ENCODE data around the gene POLDIP2.

The POLDIP2 gene

DNA sequence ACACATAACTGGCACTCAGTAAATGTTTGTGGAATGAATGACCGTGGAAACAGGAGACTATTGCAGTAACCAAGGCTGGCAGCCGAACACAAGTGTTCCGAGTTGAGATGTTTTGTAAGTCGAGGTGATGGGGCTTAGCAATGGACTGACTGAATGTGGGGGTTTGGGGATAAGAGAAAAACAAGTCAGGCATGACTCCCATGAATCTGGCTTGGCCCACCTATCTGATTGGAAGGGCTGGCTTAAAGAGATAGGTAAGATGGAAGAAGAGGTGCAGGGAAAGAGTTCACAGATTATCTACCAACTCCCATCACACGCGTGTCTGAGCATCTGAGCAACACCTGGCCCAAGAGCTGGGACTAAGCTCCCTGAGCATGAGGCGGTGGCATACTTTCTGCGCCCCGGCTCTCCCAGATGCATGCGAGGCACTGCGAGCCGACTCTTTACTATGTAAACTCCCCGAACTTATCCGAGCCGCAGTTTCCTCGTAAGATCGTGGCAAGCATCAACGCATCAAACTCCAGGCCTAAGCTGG lies 22.6 kb downstream of the POLDIP2 start:
- DNase-seq, result no peak

- DNase-seq, result no peak
Observed at GRCh38 chr17:28334171-28334570, 23.2 kb downstream of the POLDIP2 start.

DNA sequence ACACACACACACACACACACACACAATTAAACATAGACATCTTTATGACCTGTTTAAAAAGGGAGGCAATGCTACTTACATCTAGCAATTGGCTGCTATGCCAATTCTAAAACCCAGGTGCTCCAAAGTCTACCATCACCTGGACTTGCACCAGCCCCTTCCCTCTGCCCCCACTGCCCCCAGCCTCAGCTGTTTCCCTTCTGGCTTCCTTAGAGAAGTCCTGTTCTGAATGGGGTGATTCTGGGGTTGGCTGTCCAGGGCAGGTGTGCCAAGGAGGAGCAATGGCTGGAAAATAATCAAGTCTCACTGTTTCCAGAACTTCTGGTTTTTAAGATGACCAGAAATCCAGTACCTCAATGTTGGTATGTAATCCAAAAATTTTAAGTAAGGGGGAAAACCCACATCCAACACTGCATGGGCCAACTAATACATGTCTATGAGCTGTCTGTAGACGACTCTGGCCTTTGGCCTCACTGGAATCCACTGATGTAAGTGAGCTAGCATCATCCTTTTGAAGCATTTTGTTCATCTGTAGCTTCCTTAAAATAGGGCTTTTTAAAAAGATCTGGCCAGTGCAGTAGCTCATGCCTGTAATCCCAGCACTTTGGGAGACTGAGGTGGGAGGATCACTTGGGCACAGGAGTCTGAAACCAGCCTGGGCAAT lies 24.1 kb downstream of the POLDIP2 start:
- DNase-seq, result no peak

DNA sequence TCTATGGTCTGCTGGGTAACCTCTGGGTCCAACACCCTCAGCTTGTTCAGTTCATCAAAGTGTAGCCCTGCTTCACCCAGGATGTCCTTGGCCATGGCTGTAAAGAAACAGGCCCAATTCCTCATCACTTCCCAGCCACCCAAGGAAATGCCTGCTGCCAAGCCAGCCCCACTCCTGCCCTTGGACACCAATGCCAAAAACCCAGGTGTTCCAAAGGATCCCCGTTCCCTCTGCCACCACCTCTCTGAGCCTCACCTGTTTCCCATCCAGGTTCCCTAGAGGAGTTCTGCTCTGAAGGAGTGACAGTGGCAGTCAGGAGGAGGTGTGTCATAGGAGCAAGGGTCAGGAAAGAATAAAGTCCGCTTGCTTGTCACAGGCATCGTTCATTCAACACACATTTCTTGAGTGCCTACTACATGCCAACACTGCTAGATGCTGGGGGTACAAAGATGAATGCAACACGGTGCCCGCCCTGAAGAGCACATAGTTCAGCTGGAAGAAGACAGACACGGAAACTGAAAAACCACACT lies 25.4 kb downstream of the POLDIP2 start:
- DNase-seq, result no peak

DNA sequence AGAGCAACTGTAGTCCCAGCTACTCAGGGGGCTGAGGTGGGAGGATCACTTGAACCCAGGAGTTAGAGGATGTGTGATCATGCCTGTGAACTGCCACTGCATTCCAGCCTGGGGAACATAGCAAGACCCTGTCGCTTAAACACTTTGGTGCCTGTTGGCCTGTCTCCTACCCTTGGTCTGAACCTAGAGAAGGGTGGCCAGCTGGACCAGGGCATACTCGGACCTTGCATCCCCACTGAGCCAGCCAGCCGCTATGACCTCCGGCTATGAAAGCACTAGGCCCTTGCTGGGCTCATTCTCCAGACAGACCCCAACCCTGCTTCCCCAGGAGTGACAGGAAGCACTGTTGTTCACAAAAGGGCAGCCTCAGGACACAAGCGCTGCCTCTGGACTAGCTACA lies 26.7 kb downstream of the POLDIP2 start:
- no peak for DNase-seq

GRCh38 chr17:28328325-28328724 lies 29.0 kb downstream of the POLDIP2 start:
- no peak for DNase-seq

DNA sequence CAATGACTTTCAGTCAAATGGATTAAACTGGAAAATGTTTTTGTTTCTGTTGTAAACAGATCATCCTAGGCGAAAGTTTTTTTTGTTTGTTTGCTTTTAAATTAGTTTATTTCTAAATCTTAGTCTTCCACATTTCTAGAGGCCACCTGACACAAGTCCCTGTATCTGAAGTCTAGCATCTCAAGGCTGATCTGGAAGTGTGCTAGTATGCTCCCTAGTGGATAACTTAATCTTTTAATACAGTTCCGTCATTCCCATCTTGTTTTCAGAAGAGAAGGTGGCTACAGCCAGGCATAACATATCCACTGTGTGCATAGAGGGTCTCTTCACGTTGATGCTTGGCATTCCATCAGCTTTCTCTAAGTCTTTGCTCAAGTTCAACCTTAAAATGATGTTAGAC lies 29.6 kb downstream of the POLDIP2 start:
- DNase-seq, result no peak

- DNase-seq, result no peak
Observed at GRCh38 chr17:28327031-28327607, 30.2 kb downstream of the POLDIP2 start.

DNA sequence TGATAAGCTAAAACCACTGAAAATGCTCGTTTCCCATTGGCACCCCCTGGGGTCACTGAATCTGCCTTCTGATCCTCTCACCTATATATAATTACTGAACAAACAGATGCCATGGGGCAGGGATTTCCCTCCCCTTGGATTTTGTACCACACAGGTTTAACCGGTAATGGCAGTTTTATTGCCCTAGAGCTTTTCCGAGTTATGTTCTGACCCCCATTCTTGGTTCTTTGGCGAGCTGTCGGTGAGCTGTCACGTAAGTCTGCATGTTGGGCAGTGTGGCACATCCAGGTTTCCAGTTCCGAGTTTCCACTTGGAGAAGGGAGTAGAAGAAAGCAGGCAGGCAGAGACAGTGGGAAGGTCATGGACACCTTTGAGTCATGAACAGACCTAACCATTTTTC lies 31.2 kb downstream of the POLDIP2 start:
- DNase-seq, result no peak

GRCh38 chr17:28325211-28325610 lies 32.1 kb downstream of the POLDIP2 start:
- DNase-seq, result no peak

- no peak for DNase-seq
Observed at GRCh38 chr17:28324781-28325180, 32.5 kb downstream of the POLDIP2 start.

- no peak for DNase-seq
Observed at GRCh38 chr17:28324267-28324745, 33.0 kb downstream of the POLDIP2 start.

- DNase-seq, result no peak
Observed at GRCh38 chr17:28320215-28321061, 36.9 kb downstream of the POLDIP2 start.

- DNase-seq, result no peak
Observed at GRCh38 chr17:28319598-28319935, 37.8 kb downstream of the POLDIP2 start.

DNA sequence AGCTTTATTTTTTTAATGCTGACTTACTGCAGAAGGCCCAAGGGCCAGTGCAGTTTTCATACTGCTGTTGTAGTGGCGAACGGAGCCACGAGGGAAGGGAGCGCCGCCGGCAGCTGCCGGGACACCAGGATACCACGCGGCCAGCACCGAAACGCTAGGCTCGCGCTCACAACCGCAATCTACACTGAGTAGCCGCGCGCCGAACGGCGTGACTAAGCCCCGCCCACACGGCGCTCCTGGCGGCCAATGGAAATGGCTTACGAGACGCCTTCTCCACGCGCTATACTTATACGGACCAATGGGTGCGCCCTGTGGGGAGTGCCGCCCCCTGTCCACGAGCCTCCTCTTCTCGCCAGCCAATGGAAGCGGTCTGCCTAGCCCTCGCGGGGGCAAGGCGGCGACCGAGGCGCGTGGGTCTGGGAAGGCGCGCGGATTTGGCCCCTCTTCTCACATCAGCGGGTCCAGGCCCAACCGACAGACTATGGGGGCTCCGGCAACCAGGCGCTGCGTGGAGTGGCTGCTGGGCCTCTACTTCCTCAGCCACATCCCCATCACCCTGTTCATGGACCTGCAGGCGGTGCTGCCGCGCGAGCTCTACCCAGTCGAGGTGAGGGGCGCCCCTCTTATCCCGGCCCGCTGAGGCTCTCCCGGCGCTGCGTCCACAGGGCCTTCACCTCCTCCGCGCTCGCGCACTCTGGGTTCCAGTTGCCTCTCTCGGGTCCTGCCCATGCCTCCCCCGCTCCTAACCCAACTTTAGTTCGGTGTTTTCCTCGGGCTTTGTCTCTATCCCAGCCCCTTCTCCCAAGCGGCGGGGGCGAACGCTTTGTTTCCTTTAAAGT lies 38.3 kb downstream of the POLDIP2 start, which contains the start of gene TMEM97:
TMEM97 (plus strand) TSS at position 442 of the 839 bp plus-strand sequence; CDS start at position 482, 40 bp downstream.
- peak; percentile 91 for DNase-seq

- no peak for DNase-seq
Observed at GRCh38 chr17:28317966-28318758, 39.2 kb downstream of the POLDIP2 start.

DNA sequence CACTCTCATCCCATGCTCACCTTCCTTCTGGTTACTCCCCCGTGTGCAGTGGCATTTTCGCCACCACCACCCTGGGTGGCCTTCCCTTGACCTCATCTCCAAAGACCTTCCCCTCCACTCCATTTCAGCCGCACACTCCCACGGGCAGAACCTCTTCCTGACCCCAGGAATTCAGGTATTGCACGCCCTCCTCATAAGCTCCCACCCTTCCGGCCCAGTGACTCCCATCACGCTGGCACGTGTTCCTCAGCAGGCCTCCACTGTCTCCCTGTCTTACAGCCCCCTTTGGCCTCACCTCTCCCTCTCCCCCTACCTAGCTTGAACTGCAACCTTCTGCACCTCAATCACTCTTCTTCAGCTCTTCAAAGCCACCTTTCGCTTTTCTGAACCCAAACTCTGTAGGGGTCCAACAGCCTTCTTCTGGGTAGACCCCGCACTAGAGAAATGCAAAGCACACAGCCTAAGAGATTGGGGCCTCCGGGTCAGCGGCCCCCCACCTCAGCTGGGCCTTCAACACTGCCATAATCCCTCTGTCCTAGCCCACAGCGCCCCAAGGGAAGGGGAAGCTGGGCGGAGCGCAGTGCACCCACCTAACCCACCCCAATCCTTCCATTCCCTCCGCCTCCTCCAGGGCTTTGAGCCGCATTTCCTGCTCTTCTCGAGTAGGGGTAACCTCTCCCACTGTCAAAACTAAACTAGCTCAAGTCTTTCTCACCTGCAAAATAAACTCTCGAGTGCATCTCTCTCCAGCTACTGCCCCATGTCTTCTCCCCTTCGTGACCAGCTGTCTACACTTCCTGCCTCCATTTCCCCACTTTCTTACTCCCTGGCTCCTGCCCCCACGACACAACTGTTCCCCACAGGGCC lies 40.0 kb downstream of the POLDIP2 start:
- DNase-seq, result no peak

- DNase-seq, result no peak
Observed at GRCh38 chr17:28315846-28316705, 41.3 kb downstream of the POLDIP2 start.

- no peak for DNase-seq
Observed at GRCh38 chr17:28313841-28314240, 43.5 kb downstream of the POLDIP2 start.

All from activated T-cell treated with anti-CD3 and anti-CD28 coated beads for 4 hours (primary cell).